ENCODE measurements around the gene OCIAD2.

- TF ChIP-seq ARNT (IDR thresholded peaks at IDR 0.05) (no peak), PKNOX1 (IDR thresholded peaks at IDR 0.05) (no peak), SP1 (IDR thresholded peaks at IDR 0.05) (no peak), BHLHE40 (IDR thresholded peaks at IDR 0.05; ENCODE audit: borderline replicate concordance) (no peak), FOXK2 (IDR thresholded peaks at IDR 0.05) (no peak), NFRKB (IDR thresholded peaks at IDR 0.05) (no peak), FOXM1 (IDR thresholded peaks at IDR 0.05; ENCODE audit: borderline replicate concordance) (no peak), TARDBP (IDR thresholded peaks at IDR 0.05) (no peak), ZNF384 (IDR thresholded peaks at IDR 0.05) (no peak), FOXA1 (IDR thresholded peaks at IDR 0.05) (no peak), SUZ12 (IDR thresholded peaks at IDR 0.05) (no peak)
These were observed 1.9 kb downstream of the OCIAD2 start for GRCh38 chr4:48904541-48905142.
